Sigmoid colon (tissue), 7 donors: ENCODE results near the gene MPEG1. TPM values are rescaled to one million over a fixed set of nuclear protein-coding genes. Genes with fewer than 3 reads are reported as not detected.
A peak's percentile ranks its signal among the peaks of the same experiment; 100 is the strongest.

Source experiments
- DNase-seq: peaks from one replicate; pipeline ENCODE4 v3.0.0-alpha.2; 2019
- H3K27ac ChIP-seq, 4 donors: fragments of 200-600 bp; sonication (generic); one replicate each; pipeline ENCODE4 v1.5.1; 2016 to 2019; ENCODE audit warnings: mild to moderate bottlenecking in 1 of 4
- H3K27me3 ChIP-seq, 3 donors: fragments of 200-600 bp; sonication (generic); one replicate each; pipeline ENCODE4 v1.5.1; 2019; ENCODE audit warnings: mild to moderate bottlenecking in 1 of 3
- H3K36me3 ChIP-seq, 4 donors: fragments of 200-600 bp; sonication (generic); one replicate each; pipeline ENCODE4 v1.5.1; 2016 to 2019
- H3K4me1 ChIP-seq, 4 donors: fragments of 200-600 bp; sonication (generic); one replicate each; pipeline ENCODE4 v1.5.1; 2017 to 2019
- H3K4me3 ChIP-seq, 4 donors: fragments of 200-600 bp; sonication (generic); one replicate each; pipeline ENCODE4 v1.5.1; 2017 to 2019; ENCODE audit warnings: mild to moderate bottlenecking in 2 of 4, moderate library complexity in 1 of 4
- H3K9me3 ChIP-seq, 4 donors: fragments of 200-600 bp in 3 of 4; sonication (generic) in 3 of 4; one replicate each; pipeline versions ENCODE4 v1.5.1 to v1.6.1; 2013 to 2019
- CTCF ChIP-seq, 4 experiments: fragments of 450-650 bp in 3 of 4; fragments of 200-600 bp in 1 of 4; IDR thresholded peaks; one replicate each; pipeline ENCODE4 v1.5.1; 2016 to 2019; ENCODE audit warnings: antibody characterized with exemption in 4 of 4, mild to moderate bottlenecking in 3 of 4, moderate library complexity in 2 of 4
- EP300 ChIP-seq, 4 donors: sonication (generic); formaldehyde crosslinking; IDR thresholded peaks; one replicate each; pipeline ENCODE4 v1.6.1; 2017; ENCODE audit warnings: antibody characterized with exemption in 4 of 4
- POLR2A ChIP-seq, 2 donors: fragments of 450-650 bp; IDR thresholded peaks; one replicate each; pipeline ENCODE4 v1.6.1; 2016; ENCODE audit warnings: antibody characterized with exemption in 2 of 2, mild to moderate bottlenecking in 2 of 2, moderate library complexity in 2 of 2
- POLR2AphosphoS5 ChIP-seq, 4 donors: sonication (generic); formaldehyde crosslinking; IDR thresholded peaks; one replicate each; pipeline ENCODE4 v1.6.1; 2017; ENCODE audit warnings: antibody characterized with exemption in 4 of 4
- WGBS, 2 donors: extraction: QIAGEN DNeasy Blood & Tissue Kit; methylation state at CpG; one replicate each; pipeline ENCODE4 v1.1.7; 2013; 5-methylcytosine and 5-hydroxymethylcytosine counted together
- intact Hi-C: fragments of 100-400 bp; cut with DNase I; formaldehyde crosslinking; loops from one replicate; pipeline ENCODE4 v1.15.1; 2023
- polyA plus RNA-seq, 3 donors: library from polyadenylated mRNA; stranded (reverse); fragments of 200-250 nt; gene quantifications; one replicate each; pipeline ENCODE4 v1.2.3, GENCODE V29; 2013
- total RNA-seq, 4 donors: library from RNA; depleted of rRNA; stranded (reverse); fragments of >200 nt; gene quantifications; one replicate each; pipeline ENCODE4 v1.1.0, GENCODE V29; 2016
- donor health status: healthy with polysubstance abuse.
- donor health status: Bipolar disorder and iron deficiency.
- donor health status: healthy.

MPEG1 gene
- total and polyA plus RNA-seq, 7 donors = 8.0 to 63.8 (median 15.6) TPM

- Histone ChIP-seq H3K27ac (no peak overlapping the region), H3K4me3 (peak overlapping the region in 2 of 4 donors; percentile 4 to 26), H3K9me3 (no peaks in the 10 kb centered on the region), H3K4me1 (no peaks in the 10 kb centered on the region), H3K36me3 (peaks cover 0 to 11% (median 0%) of the 10 kb centered on the region in 4 donors), H3K27me3 (no peaks in the 10 kb centered on the region)
- intact Hi-C loops = loop anchor here (1.0 to 10.0 kb wide), 2 partner anchors 37 to 76 kb away; partner anchors contain the start of gene DTX4
- TF ChIP-seq POLR2AphosphoS5 (IDR thresholded peaks at IDR 0.05) (no peak), CTCF (IDR thresholded peaks at IDR 0.05) (no peak), POLR2A (IDR thresholded peaks at IDR 0.05) (no peak), EP300 (IDR thresholded peaks at IDR 0.05) (no peak)
- no peak for DNase-seq
- 45 to 78% methylated on average over 2 of the region's 2 CpGs for WGBS, 2 donors
Observed at GRCh38 chr11:59208956-59209355, 3.8 kb downstream of the MPEG1 start.

GRCh38 chr11:59207988-59208451 is 4.7 kb downstream of the MPEG1 start:
- Histone ChIP-seq H3K27me3 (no peaks in the 10 kb centered on the region), H3K4me1 (no peaks in the 10 kb centered on the region), H3K9me3 (no peaks in the 10 kb centered on the region), H3K4me3 (peak overlapping the region in 1 of 4 donors; percentile 26), H3K36me3 (peaks cover 0 to 11% (median 0%) of the 10 kb centered on the region in 4 donors), H3K27ac (peak overlapping the region in 1 of 4 donors; percentile 25)
- intact Hi-C loops = loop anchor here (1.0 to 10.0 kb wide), 2 partner anchors 36 to 77 kb away; partner anchors contain the start of gene DTX4
- TF ChIP-seq CTCF (IDR thresholded peaks at IDR 0.05) (peak; percentile 32 to 70 (median 63)), POLR2A (IDR thresholded peaks at IDR 0.05) (no peak)
- 9 to 13% methylated on average over 5 of the region's 5 CpGs for WGBS, 2 donors
- no peak for DNase-seq

- H3K4me3 ChIP-seq = no peak overlapping the region
- intact Hi-C loops = loop anchor here (10.0 kb wide), 1 partner anchor 78 kb away; no protein-coding TSS in a partner anchor
- H3K27ac ChIP-seq = no peak overlapping the region
- WGBS, 2 donors = 58 to 72% methylated on average over 4 of the region's 4 CpGs
- no peaks in the 10 kb centered on the region for H3K27me3 ChIP-seq
- H3K4me1 ChIP-seq = no peaks in the 10 kb centered on the region
- peaks cover 0 to 18% (median 0%) of the 10 kb centered on the region in 4 donors for H3K36me3 ChIP-seq
- TF ChIP-seq EP300 (IDR thresholded peaks at IDR 0.05) (no peak), POLR2AphosphoS5 (IDR thresholded peaks at IDR 0.05) (no peak), CTCF (IDR thresholded peaks at IDR 0.05) (peak in 2 of 4 experiments; percentile 18 to 33)
- H3K9me3 ChIP-seq = no peaks in the 10 kb centered on the region
- DNase-seq = no peak
Observed at GRCh38 chr11:59206635-59207034, 6.1 kb downstream of the MPEG1 start.

GRCh38 chr11:59205648-59206047 is 7.1 kb downstream of the MPEG1 start:
- no peaks in the 10 kb centered on the region for H3K27me3 ChIP-seq
- H3K27ac ChIP-seq = no peak overlapping the region
- intact Hi-C loops = loop anchor here (10.0 kb wide), 1 partner anchor 79 kb away; no protein-coding TSS in a partner anchor
- DNase-seq = no peak
- H3K9me3 ChIP-seq = no peaks in the 10 kb centered on the region
- H3K4me3 ChIP-seq = no peak overlapping the region
- WGBS, 2 donors = 88% methylated on average over 7 of the region's 7 CpGs
- H3K4me1 ChIP-seq = no peaks in the 10 kb centered on the region
- peaks cover 0 to 18% (median 0%) of the 10 kb centered on the region in 4 donors for H3K36me3 ChIP-seq
- TF ChIP-seq POLR2AphosphoS5 (IDR thresholded peaks at IDR 0.05) (no peak), POLR2A (IDR thresholded peaks at IDR 0.05) (no peak), CTCF (IDR thresholded peaks at IDR 0.05) (no peak), EP300 (IDR thresholded peaks at IDR 0.05) (no peak)

GRCh38 chr11:59204746-59205145 is 8.0 kb downstream of the MPEG1 start:
- Histone ChIP-seq H3K27ac (no peak overlapping the region), H3K27me3 (no peaks in the 10 kb centered on the region), H3K36me3 (peaks cover 0 to 18% (median 0%) of the 10 kb centered on the region in 4 donors), H3K4me3 (no peak overlapping the region), H3K9me3 (no peaks in the 10 kb centered on the region), H3K4me1 (no peaks in the 10 kb centered on the region)
- 95% methylated on average over 3 of the region's 3 CpGs for WGBS, 2 donors
- TF ChIP-seq EP300 (IDR thresholded peaks at IDR 0.05) (no peak), POLR2A (IDR thresholded peaks at IDR 0.05) (no peak), CTCF (IDR thresholded peaks at IDR 0.05) (no peak), POLR2AphosphoS5 (IDR thresholded peaks at IDR 0.05) (no peak)
- intact Hi-C loops = loop anchor here (10.0 kb wide), 1 partner anchor 80 kb away; no protein-coding TSS in a partner anchor
- no peak for DNase-seq
